Colonic mucosa (tissue), 4 donors: Measurements from ENCODE around the gene VWA1. TPM values are rescaled to one million over a fixed set of nuclear protein-coding genes. Genes with fewer than 3 reads are reported as not detected.
A peak's percentile ranks its signal among the peaks of the same experiment; 100 is the strongest.
"Not testable (repeated sequence)": the region's sequence is repeated elsewhere in the genome, so short reads cannot be mapped to it uniquely, and the experiment has no call there.

ENCODE experiments used
- DNase-seq: peaks from one replicate; pipeline ENCODE4 v3.0.0-alpha.2; 2020
- H3K27ac ChIP-seq: fragments of 200-600 bp; one replicate; pipeline ENCODE4 v1.8.0; 2021
- H3K27me3 ChIP-seq: fragments of 200-600 bp; one replicate; pipeline ENCODE4 v1.8.0; 2021
- H3K36me3 ChIP-seq: fragments of 200-600 bp; one replicate; pipeline ENCODE4 v1.8.0; 2021
- H3K4me1 ChIP-seq: fragments of 200-600 bp; one replicate; pipeline ENCODE4 v1.8.0; 2021; ENCODE audit warnings: mild to moderate bottlenecking
- H3K4me3 ChIP-seq: fragments of 200-600 bp; one replicate; pipeline ENCODE4 v1.8.0; 2021
- H3K9ac ChIP-seq, 2 donors: one replicate each; pipeline ENCODE4 v1.7.0; 2013; ENCODE audit warnings: control low read depth in 2 of 2, low read depth in 2 of 2, low read length in 2 of 2
- H3K9me3 ChIP-seq: fragments of 200-600 bp; one replicate; pipeline ENCODE4 v1.8.0; 2021
- intact Hi-C: fragments of 100-400 bp; cut with DNase I; formaldehyde crosslinking; loops from one replicate; pipeline ENCODE4 v1.14.1; 2022
- total RNA-seq, 2 donors: library from RNA; stranded (reverse); fragmentation: NEBNext Ultra II Directional in 1 of 2; extraction: Animal tissue kit (Norgen Biotek cat#: 25700) in 1 of 2; gene quantifications; one replicate each; pipeline ENCODE4 v1.2.1, GENCODE V29; 2021
- TF ChIP-seq, protein P1 (sequence below): fragments of 200-600 bp; IDR thresholded peaks from one replicate; pipeline ENCODE4 v1.8.0; 2022; ENCODE audit warnings: antibody characterized with exemption, mild to moderate bottlenecking
- donor health status: healthy.
- donor health status: DM: no; HTN: no; CAD: no.
- donor health status: DM: no; HTN: no; CAD: no.

Gene VWA1
- total RNA-seq, 2 donors from 2014 or later = 43.5 to 74.0 TPM

DNA sequence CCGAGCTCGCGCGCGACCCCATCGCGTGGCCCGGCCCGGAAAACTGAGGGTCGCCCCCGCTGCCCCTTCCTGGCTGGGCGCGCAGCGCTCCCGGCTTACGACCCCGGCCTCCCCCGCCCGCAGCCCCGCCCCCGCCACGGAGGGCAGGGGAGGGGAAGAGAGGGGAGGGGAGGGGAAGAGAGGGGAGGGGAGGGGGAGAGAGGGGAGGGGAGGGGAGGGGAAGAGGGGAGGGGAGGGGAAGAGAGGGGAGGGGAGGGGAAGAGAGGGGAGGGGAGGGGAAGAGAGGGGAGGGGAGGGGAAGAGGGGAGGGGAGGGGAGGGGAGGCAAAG lies 7.7 kb upstream of the VWA1 start:
- intact Hi-C loops = no loop called here
- no peak for DNase-seq
- no peaks in the 10 kb centered on the region for H3K9me3 ChIP-seq
- no peak overlapping the region for H3K9ac ChIP-seq
- peaks cover 7% of the 10 kb centered on the region for H3K27me3 ChIP-seq
- TF ChIP-seq, protein P1, sequence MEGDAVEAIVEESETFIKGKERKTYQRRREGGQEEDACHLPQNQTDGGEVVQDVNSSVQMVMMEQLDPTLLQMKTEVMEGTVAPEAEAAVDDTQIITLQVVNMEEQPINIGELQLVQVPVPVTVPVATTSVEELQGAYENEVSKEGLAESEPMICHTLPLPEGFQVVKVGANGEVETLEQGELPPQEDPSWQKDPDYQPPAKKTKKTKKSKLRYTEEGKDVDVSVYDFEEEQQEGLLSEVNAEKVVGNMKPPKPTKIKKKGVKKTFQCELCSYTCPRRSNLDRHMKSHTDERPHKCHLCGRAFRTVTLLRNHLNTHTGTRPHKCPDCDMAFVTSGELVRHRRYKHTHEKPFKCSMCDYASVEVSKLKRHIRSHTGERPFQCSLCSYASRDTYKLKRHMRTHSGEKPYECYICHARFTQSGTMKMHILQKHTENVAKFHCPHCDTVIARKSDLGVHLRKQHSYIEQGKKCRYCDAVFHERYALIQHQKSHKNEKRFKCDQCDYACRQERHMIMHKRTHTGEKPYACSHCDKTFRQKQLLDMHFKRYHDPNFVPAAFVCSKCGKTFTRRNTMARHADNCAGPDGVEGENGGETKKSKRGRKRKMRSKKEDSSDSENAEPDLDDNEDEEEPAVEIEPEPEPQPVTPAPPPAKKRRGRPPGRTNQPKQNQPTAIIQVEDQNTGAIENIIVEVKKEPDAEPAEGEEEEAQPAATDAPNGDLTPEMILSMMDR = no peak
- H3K4me3 ChIP-seq = peak overlapping the region; percentile 11
- H3K36me3 ChIP-seq = no peaks in the 10 kb centered on the region
- peaks cover 8% of the 10 kb centered on the region for H3K4me1 ChIP-seq
- no peak overlapping the region for H3K27ac ChIP-seq

DNA sequence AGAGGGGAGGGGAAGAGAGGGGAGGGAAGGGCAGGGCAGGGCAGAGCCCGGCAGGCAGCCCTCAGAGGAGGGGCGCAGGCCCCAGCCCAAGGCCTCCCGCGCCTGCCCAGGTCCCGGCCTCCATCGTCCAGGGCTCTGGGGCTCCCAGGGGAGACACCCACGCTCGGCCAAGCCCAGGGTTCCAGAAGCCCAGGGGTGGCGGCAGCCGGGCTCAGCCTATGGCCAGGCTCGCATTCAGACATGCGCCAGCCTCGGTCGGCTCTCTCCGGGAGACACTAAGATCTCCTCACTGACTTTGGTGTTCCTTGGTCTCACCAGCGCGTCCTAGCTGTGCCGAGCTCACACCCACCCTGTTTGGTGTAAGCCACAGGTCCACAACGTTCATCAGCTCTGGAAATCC lies 7.3 kb upstream of the VWA1 start:
- Histone ChIP-seq H3K9me3 (no peaks in the 10 kb centered on the region), H3K4me3 (no peak overlapping the region), H3K27me3 (peaks cover 7% of the 10 kb centered on the region), H3K4me1 (peaks cover 10% of the 10 kb centered on the region), H3K36me3 (no peaks in the 10 kb centered on the region), H3K27ac (no peak overlapping the region), H3K9ac (no peak overlapping the region)
- intact Hi-C loops = no loop called here
- TF ChIP-seq, protein P1 = no peak
- DNase-seq = no peak

DNA sequence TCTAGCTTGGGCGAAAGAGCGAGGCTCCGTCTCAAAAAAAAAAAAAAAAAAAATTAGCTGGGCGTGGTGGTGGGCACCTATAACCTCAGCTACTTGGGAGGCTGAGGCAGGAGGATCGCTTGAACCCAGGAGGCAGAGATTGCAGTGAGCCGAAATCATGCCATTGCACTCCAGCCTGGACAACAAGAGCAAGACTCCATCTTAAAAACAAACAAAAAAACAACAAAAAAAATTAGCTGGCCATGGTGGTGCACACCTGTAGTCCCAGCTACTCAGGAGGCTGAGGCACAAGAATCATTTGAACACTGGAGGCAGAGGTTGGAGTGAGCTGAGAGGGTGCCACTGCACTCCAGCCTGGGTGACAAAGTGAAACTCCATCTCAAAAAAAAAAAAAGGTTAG lies 6.5 kb upstream of the VWA1 start:
- DNase-seq, H3K27me3 ChIP-seq, intact Hi-C loops, H3K9ac ChIP-seq, H3K36me3 ChIP-seq, H3K9me3 ChIP-seq, H3K4me3 ChIP-seq: not testable (repeated sequence)
- Histone ChIP-seq H3K27ac (peak overlapping the region; percentile 96), H3K4me1 (peaks cover 18% of the 10 kb centered on the region)

DNA sequence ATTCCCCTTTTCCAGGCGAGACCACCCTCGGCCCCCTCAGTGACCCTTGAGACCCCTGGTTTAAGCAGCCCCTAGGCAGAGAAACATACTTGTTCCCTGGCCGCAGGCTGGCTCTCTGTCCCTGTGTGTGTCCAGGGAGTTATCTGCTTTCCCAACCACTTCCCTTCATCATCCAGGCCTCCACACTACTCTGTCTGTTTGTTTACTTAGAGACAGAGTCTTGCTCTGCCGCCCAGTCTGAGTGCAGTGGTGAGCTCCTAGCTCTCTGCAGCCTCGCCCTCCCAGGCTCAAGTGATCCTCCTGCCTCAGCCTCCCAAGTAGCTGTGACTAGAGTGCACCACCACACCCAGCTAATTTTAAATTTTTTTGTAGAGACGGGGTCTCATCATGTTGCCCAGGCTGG lies 5.8 kb upstream of the VWA1 start:
- H3K9ac ChIP-seq = no peak overlapping the region
- TF ChIP-seq, protein P1 = no peak
- peaks cover 7% of the 10 kb centered on the region for H3K27me3 ChIP-seq
- no peak for DNase-seq
- H3K36me3 ChIP-seq = no peaks in the 10 kb centered on the region
- intact Hi-C loops = no loop called here
- peak overlapping the region; percentile 96 for H3K27ac ChIP-seq
- peaks cover 25% of the 10 kb centered on the region for H3K4me1 ChIP-seq
- no peak overlapping the region for H3K4me3 ChIP-seq
- no peaks in the 10 kb centered on the region for H3K9me3 ChIP-seq

DNA sequence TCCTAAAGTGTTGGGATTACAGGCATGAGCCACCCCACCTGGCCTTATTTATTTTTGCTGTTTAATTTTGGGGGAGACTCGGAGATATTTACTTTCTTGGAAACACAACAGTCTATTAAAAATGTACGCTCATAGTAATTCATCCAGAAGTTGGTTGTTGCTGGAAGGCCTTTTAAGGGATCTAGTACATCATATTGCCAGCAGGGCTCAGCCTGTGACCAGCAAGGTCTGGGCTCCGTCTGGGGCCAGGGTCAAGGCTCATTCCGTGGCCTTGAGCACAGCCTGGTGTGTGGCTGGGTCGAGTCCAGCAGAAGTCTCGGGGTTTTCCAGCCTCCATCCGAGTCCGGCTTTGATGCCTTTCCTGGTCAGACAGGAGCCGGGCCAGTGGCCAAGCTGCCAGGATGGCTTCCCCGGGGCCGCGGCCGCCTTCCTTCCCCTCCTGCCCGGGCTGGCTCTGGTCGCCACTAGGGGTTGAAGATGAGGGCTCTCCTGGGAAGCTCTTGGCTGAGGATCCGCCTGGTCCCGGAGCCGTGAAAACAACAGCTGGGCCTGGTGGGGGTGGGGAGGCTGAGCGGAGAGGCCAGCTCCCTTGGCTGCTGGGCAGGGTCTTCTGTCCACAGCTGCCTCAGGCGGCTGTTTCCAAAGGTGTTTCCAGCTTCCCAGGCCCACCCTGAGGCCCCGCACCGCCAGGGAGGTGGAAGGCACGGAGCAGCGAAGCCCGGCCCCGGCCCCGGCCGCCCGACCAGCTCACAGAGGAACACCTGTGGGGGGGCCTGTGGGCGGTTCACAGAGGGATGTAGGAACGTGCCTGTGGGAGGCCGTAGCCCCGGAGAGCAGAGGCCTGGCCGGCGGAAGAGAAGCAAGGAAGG lies 5.1 kb upstream of the VWA1 start:
- peak; percentile 60 for DNase-seq
- Histone ChIP-seq H3K9ac (peak overlapping the region; percentile 23 to 57), H3K27ac (peak overlapping the region; percentile 96), H3K9me3 (no peaks in the 10 kb centered on the region), H3K4me3 (no peak overlapping the region), H3K4me1 (peaks cover 28% of the 10 kb centered on the region), H3K36me3 (no peaks in the 10 kb centered on the region), H3K27me3 (peaks cover 7% of the 10 kb centered on the region)
- TF ChIP-seq, protein P1 = no peak
- intact Hi-C loops = no loop called here
